ENCODE results near the gene SRMS.

- TF ChIP-seq CTCF (IDR thresholded peaks at IDR 0.05 in 4 of 5, conservative IDR thresholded peaks at IDR 0.05 in 1 of 5): no peak
- no peak for TF ChIP-seq POLR2A (IDR thresholded peaks at IDR 0.05)
These were observed 10.5 kb downstream of the SRMS start, which contains the start of gene PTK6 for GRCh38 chr20:63536997-63537524.

All from gastrocnemius medialis (tissue), 4 donors.